ENCODE data around the gene PTPRD. TPM values are rescaled to one million over a fixed set of nuclear protein-coding genes. Genes with fewer than 3 reads are reported as not detected.
"Not testable (repeated sequence)": the region's sequence is repeated elsewhere in the genome, so short reads cannot be mapped to it uniquely, and the experiment has no call there.

Gene PTPRD
- total and polyA plus RNA-seq, 2 donors = 2.2 to 13.5 TPM

GRCh38 chr9:8924562-8924961, 1688.2 kb downstream of the PTPRD start:
- H3K27me3 ChIP-seq (ENCODE audit: control insufficient read depth in 2 of 2, insufficient read depth in 1 of 2, low read length in 1 of 2) = no peaks in the 10 kb centered on the region
- H3K4me1 ChIP-seq (ENCODE audit: control insufficient read depth in 2 of 2, insufficient read depth in 2 of 2, low read length in 2 of 2) = no peaks in the 10 kb centered on the region
- no peaks in the 10 kb centered on the region for H3K36me3 ChIP-seq (ENCODE audit: control insufficient read depth in 2 of 2, insufficient read depth in 2 of 2, low read length in 1 of 2)
- WGBS = 94% methylated on average over 2 of the region's 2 CpGs
- no peak overlapping the region for H3K27ac ChIP-seq (ENCODE audit: low read depth in 1 of 2, low read length in 1 of 2)
- H3K4me3 ChIP-seq (ENCODE audit: low read length in 2 of 2) = no peak overlapping the region
- H3K9me3 ChIP-seq (ENCODE audit: control insufficient read depth in 2 of 2, insufficient read depth in 1 of 2, low read length in 1 of 2) = no peaks in the 10 kb centered on the region
- no peak for DNase-seq (ENCODE audit: low read depth in 6 of 9, low spot score in 9 of 9)

GRCh38 chr9:8920478-8921183, 1692.2 kb downstream of the PTPRD start:
- 97% methylated on average over 19 of the region's 19 CpGs for WGBS
- DNase-seq (ENCODE audit: low read depth in 6 of 9, low spot score in 9 of 9) = not testable (repeated sequence)

GRCh38 chr9:8917956-8918739, 1694.7 kb downstream of the PTPRD start:
- peak in 1 of 9 donors; percentile 3 for DNase-seq (ENCODE audit: low read depth in 6 of 9, low spot score in 9 of 9)
- H3K9me3 ChIP-seq (ENCODE audit: control insufficient read depth in 2 of 2, insufficient read depth in 1 of 2, low read length in 1 of 2) = no peaks in the 10 kb centered on the region
- WGBS = 92% methylated on average over 7 of the region's 7 CpGs

More at GRCh38 chr9:8920478-8921183, 1692.2 kb downstream of the PTPRD start:
- not testable (repeated sequence) for H3K9me3 ChIP-seq (ENCODE audit: control insufficient read depth in 2 of 2, insufficient read depth in 1 of 2, low read length in 1 of 2); H3K27ac ChIP-seq (ENCODE audit: low read depth in 1 of 2, low read length in 1 of 2); H3K4me3 ChIP-seq (ENCODE audit: low read length in 2 of 2); H3K36me3 ChIP-seq (ENCODE audit: control insufficient read depth in 2 of 2, insufficient read depth in 2 of 2, low read length in 1 of 2); H3K27me3 ChIP-seq (ENCODE audit: control insufficient read depth in 2 of 2, insufficient read depth in 1 of 2, low read length in 1 of 2); H3K4me1 ChIP-seq (ENCODE audit: control insufficient read depth in 2 of 2, insufficient read depth in 2 of 2, low read length in 2 of 2)

GRCh38 chr9:8916771-8917170, 1696.0 kb downstream of the PTPRD start:
- Histone ChIP-seq H3K4me3 (ENCODE audit: low read length in 2 of 2) (no peak overlapping the region), H3K27me3 (ENCODE audit: control insufficient read depth in 2 of 2, insufficient read depth in 1 of 2, low read length in 1 of 2) (no peaks in the 10 kb centered on the region), H3K4me1 (ENCODE audit: control insufficient read depth in 2 of 2, insufficient read depth in 2 of 2, low read length in 2 of 2) (peaks cover 0 to 7% of the 10 kb centered on the region in 2 donors), H3K27ac (ENCODE audit: low read depth in 1 of 2, low read length in 1 of 2) (no peak overlapping the region), H3K36me3 (ENCODE audit: control insufficient read depth in 2 of 2, insufficient read depth in 2 of 2, low read length in 1 of 2) (no peaks in the 10 kb centered on the region), H3K9me3 (ENCODE audit: control insufficient read depth in 2 of 2, insufficient read depth in 1 of 2, low read length in 1 of 2) (no peaks in the 10 kb centered on the region)
- WGBS = 96% methylated on average over 2 of the region's 2 CpGs
- no peak for DNase-seq (ENCODE audit: low read depth in 6 of 9, low spot score in 9 of 9)

More at GRCh38 chr9:8917956-8918739, 1694.7 kb downstream of the PTPRD start:
- no peaks in the 10 kb centered on the region for H3K36me3 ChIP-seq (ENCODE audit: control insufficient read depth in 2 of 2, insufficient read depth in 2 of 2, low read length in 1 of 2)
- H3K4me3 ChIP-seq (ENCODE audit: low read length in 2 of 2) = no peak overlapping the region
- peaks cover 0 to 7% of the 10 kb centered on the region in 2 donors for H3K4me1 ChIP-seq (ENCODE audit: control insufficient read depth in 2 of 2, insufficient read depth in 2 of 2, low read length in 2 of 2)
- H3K27me3 ChIP-seq (ENCODE audit: control insufficient read depth in 2 of 2, insufficient read depth in 1 of 2, low read length in 1 of 2) = no peaks in the 10 kb centered on the region
- no peak overlapping the region for H3K27ac ChIP-seq (ENCODE audit: low read depth in 1 of 2, low read length in 1 of 2)

GRCh38 chr9:8907868-8908267, 1704.9 kb downstream of the PTPRD start:
- Histone ChIP-seq H3K27me3 (ENCODE audit: control insufficient read depth in 2 of 2, insufficient read depth in 1 of 2, low read length in 1 of 2) (no peaks in the 10 kb centered on the region), H3K9me3 (ENCODE audit: control insufficient read depth in 2 of 2, insufficient read depth in 1 of 2, low read length in 1 of 2) (no peaks in the 10 kb centered on the region), H3K36me3 (ENCODE audit: control insufficient read depth in 2 of 2, insufficient read depth in 2 of 2, low read length in 1 of 2) (no peaks in the 10 kb centered on the region), H3K27ac (ENCODE audit: low read depth in 1 of 2, low read length in 1 of 2) (no peak overlapping the region), H3K4me1 (ENCODE audit: control insufficient read depth in 2 of 2, insufficient read depth in 2 of 2, low read length in 2 of 2) (no peaks in the 10 kb centered on the region), H3K4me3 (ENCODE audit: low read length in 2 of 2) (no peak overlapping the region)
- no peak for DNase-seq (ENCODE audit: low read depth in 6 of 9, low spot score in 9 of 9)

- WGBS = 96% methylated on average over 3 of the region's 3 CpGs
- H3K27me3 ChIP-seq (ENCODE audit: control insufficient read depth in 2 of 2, insufficient read depth in 1 of 2, low read length in 1 of 2) = no peaks in the 10 kb centered on the region
- H3K9me3 ChIP-seq (ENCODE audit: control insufficient read depth in 2 of 2, insufficient read depth in 1 of 2, low read length in 1 of 2) = no peaks in the 10 kb centered on the region
- no peaks in the 10 kb centered on the region for H3K36me3 ChIP-seq (ENCODE audit: control insufficient read depth in 2 of 2, insufficient read depth in 2 of 2, low read length in 1 of 2)
- H3K4me3 ChIP-seq (ENCODE audit: low read length in 2 of 2) = no peak overlapping the region
- H3K4me1 ChIP-seq (ENCODE audit: control insufficient read depth in 2 of 2, insufficient read depth in 2 of 2, low read length in 2 of 2) = no peaks in the 10 kb centered on the region
- DNase-seq (ENCODE audit: low read depth in 6 of 9, low spot score in 9 of 9) = no peak
- H3K27ac ChIP-seq (ENCODE audit: low read depth in 1 of 2, low read length in 1 of 2) = no peak overlapping the region
Observed at GRCh38 chr9:8905731-8906130, 1707.1 kb downstream of the PTPRD start.

GRCh38 chr9:8904771-8905515, 1707.9 kb downstream of the PTPRD start:
- Histone ChIP-seq H3K36me3 (ENCODE audit: control insufficient read depth in 2 of 2, insufficient read depth in 2 of 2, low read length in 1 of 2) (no peaks in the 10 kb centered on the region), H3K4me1 (ENCODE audit: control insufficient read depth in 2 of 2, insufficient read depth in 2 of 2, low read length in 2 of 2) (no peaks in the 10 kb centered on the region), H3K9me3 (ENCODE audit: control insufficient read depth in 2 of 2, insufficient read depth in 1 of 2, low read length in 1 of 2) (no peaks in the 10 kb centered on the region), H3K27ac (ENCODE audit: low read depth in 1 of 2, low read length in 1 of 2) (no peak overlapping the region), H3K4me3 (ENCODE audit: low read length in 2 of 2) (no peak overlapping the region), H3K27me3 (ENCODE audit: control insufficient read depth in 2 of 2, insufficient read depth in 1 of 2, low read length in 1 of 2) (no peaks in the 10 kb centered on the region)
- DNase-seq (ENCODE audit: low read depth in 6 of 9, low spot score in 9 of 9) = no peak
- 95% methylated on average over 8 of the region's 8 CpGs for WGBS

GRCh38 chr9:8903077-8903476, 1709.7 kb downstream of the PTPRD start:
- no peaks in the 10 kb centered on the region for H3K4me1 ChIP-seq (ENCODE audit: control insufficient read depth in 2 of 2, insufficient read depth in 2 of 2, low read length in 2 of 2)
- no peaks in the 10 kb centered on the region for H3K36me3 ChIP-seq (ENCODE audit: control insufficient read depth in 2 of 2, insufficient read depth in 2 of 2, low read length in 1 of 2)
- no peak overlapping the region for H3K27ac ChIP-seq (ENCODE audit: low read depth in 1 of 2, low read length in 1 of 2)
- no peak for DNase-seq (ENCODE audit: low read depth in 6 of 9, low spot score in 9 of 9)
- 88% methylated on average over 5 of the region's 5 CpGs for WGBS
- H3K27me3 ChIP-seq (ENCODE audit: control insufficient read depth in 2 of 2, insufficient read depth in 1 of 2, low read length in 1 of 2) = no peaks in the 10 kb centered on the region
- H3K9me3 ChIP-seq (ENCODE audit: control insufficient read depth in 2 of 2, insufficient read depth in 1 of 2, low read length in 1 of 2) = no peaks in the 10 kb centered on the region
- no peak overlapping the region for H3K4me3 ChIP-seq (ENCODE audit: low read length in 2 of 2)

GRCh38 chr9:8901146-8901545, 1711.7 kb downstream of the PTPRD start:
- H3K4me3 ChIP-seq (ENCODE audit: low read length in 2 of 2) = no peak overlapping the region
- H3K36me3 ChIP-seq (ENCODE audit: control insufficient read depth in 2 of 2, insufficient read depth in 2 of 2, low read length in 1 of 2) = no peaks in the 10 kb centered on the region
- no peak for DNase-seq (ENCODE audit: low read depth in 6 of 9, low spot score in 9 of 9)
- H3K9me3 ChIP-seq (ENCODE audit: control insufficient read depth in 2 of 2, insufficient read depth in 1 of 2, low read length in 1 of 2) = no peaks in the 10 kb centered on the region
- H3K27me3 ChIP-seq (ENCODE audit: control insufficient read depth in 2 of 2, insufficient read depth in 1 of 2, low read length in 1 of 2) = no peaks in the 10 kb centered on the region
- no peaks in the 10 kb centered on the region for H3K4me1 ChIP-seq (ENCODE audit: control insufficient read depth in 2 of 2, insufficient read depth in 2 of 2, low read length in 2 of 2)
- 98% methylated on average over 2 of the region's 2 CpGs for WGBS
- no peak overlapping the region for H3K27ac ChIP-seq (ENCODE audit: low read depth in 1 of 2, low read length in 1 of 2)

Data from thymus (tissue), 11 donors.